Stomach smooth muscle (tissue), 2 donors: ENCODE measurements around the gene CSTB.

Source experiments
- H3K27ac ChIP-seq: one replicate; pipeline ENCODE4 v1.7.0; 2013; ENCODE audit warnings: mild to moderate bottlenecking, low read length, inconsistent platforms
- H3K27me3 ChIP-seq, 2 donors: one replicate each; pipeline ENCODE4 v1.7.0; 2013; ENCODE audit warnings: low read length in 2 of 2; ENCODE audit not compliant: insufficient read depth in 2 of 2, control insufficient read depth in 1 of 2
- H3K36me3 ChIP-seq, 2 donors: one replicate each; pipeline ENCODE4 v1.7.0; 2013; ENCODE audit warnings: low read length in 2 of 2; ENCODE audit not compliant: control insufficient read depth in 2 of 2, insufficient read depth in 2 of 2
- H3K4me1 ChIP-seq: one replicate; pipeline ENCODE4 v1.7.0; 2013; ENCODE audit warnings: low read length; ENCODE audit not compliant: control insufficient read depth, insufficient read depth
- H3K4me3 ChIP-seq, 2 donors: one replicate each; pipeline ENCODE4 v1.7.0; 2013; ENCODE audit warnings: low read length in 2 of 2
- H3K9ac ChIP-seq, 2 donors: one replicate each; pipeline ENCODE4 v1.7.0; 2013; ENCODE audit warnings: low read length in 2 of 2, mild to moderate bottlenecking in 1 of 2
- H3K9me3 ChIP-seq, 2 donors: one replicate each; pipeline ENCODE4 v1.7.0; 2013; ENCODE audit warnings: low read length in 2 of 2; ENCODE audit not compliant: control insufficient read depth in 2 of 2
- donor health status: healthy.
- donor health status: Pancreatic carcinoma.

CSTB gene

GRCh38 chr21:43734131-43734927, 41.8 kb downstream of the CSTB start:
- Histone ChIP-seq H3K4me3 (no peak overlapping the region), H3K9ac (no peak overlapping the region), H3K27me3 (no peaks in the 10 kb centered on the region), H3K9me3 (no peaks in the 10 kb centered on the region), H3K4me1 (peaks cover 7% of the 10 kb centered on the region), H3K36me3 (peaks cover 3 to 4% of the 10 kb centered on the region in 2 donors), H3K27ac (no peak overlapping the region)

DNA sequence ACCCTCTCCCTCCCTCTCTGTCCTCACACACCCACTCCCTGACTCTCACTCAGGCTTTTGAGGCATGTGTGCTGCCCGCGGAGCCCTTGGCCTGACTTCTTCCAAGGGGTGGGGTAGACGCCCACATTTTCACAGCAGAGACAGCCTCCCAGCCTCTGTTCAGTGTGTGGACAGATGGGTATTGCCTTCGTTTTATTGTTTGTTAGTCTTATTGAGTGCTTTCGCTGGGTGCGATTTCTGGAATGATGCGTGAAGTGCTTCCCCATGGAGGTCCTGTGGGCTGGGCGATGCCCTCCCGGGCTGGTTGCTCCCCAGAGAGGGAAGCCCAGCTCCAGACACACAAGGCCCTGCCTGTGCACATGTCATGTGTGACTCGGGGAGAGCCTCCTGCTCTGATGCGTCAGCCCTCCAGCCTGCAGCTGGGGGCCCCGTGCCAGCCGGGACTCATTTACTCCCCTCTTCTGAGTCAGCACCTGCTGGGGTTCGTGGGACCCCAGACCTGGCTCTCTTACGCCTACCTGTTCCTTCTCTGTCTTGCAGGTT, 42.5 kb downstream of the CSTB start:
- Histone ChIP-seq H3K36me3 (peaks cover 3 to 4% of the 10 kb centered on the region in 2 donors), H3K27me3 (no peaks in the 10 kb centered on the region), H3K4me3 (no peak overlapping the region), H3K27ac (no peak overlapping the region), H3K9ac (no peak overlapping the region), H3K4me1 (peaks cover 13% of the 10 kb centered on the region), H3K9me3 (no peaks in the 10 kb centered on the region)

DNA sequence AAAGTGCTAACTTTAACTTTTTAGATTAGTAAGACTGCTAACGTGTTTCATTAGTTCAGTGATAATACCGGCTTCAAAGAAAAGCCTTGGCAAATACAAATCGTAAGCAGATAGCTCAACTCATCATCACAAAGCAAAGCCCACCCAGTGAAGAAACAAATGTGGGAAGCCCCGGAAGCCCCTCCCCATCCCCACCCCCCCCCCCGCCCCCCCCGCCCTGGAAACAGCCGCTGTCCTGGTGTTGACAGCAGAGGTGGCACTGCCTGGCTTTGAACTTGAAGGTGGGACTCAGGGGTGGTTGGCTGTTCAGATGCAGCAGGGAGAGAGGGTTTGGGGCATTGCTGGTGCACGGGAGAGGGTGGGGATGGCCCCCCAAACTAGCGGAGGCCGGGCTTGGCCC, 43.0 kb downstream of the CSTB start:
- Histone ChIP-seq H3K4me1 (peaks cover 18% of the 10 kb centered on the region), H3K9ac (no peak overlapping the region), H3K4me3 (no peak overlapping the region), H3K27me3 (no peaks in the 10 kb centered on the region), H3K36me3 (peaks cover 3 to 4% of the 10 kb centered on the region in 2 donors), H3K27ac (no peak overlapping the region), H3K9me3 (no peaks in the 10 kb centered on the region)

GRCh38 chr21:43731891-43732711, 44.0 kb downstream of the CSTB start:
- no peak overlapping the region for H3K4me3 ChIP-seq

GRCh38 chr21:43731476-43731875, 44.6 kb downstream of the CSTB start:
- H3K27me3 ChIP-seq, result no peaks in the 10 kb centered on the region
- no peak overlapping the region for H3K27ac ChIP-seq
- no peak overlapping the region for H3K9ac ChIP-seq
- H3K4me1 ChIP-seq, result peaks cover 34% of the 10 kb centered on the region
- H3K4me3 ChIP-seq, result no peak overlapping the region
- peaks cover 0 to 2% of the 10 kb centered on the region in 2 donors for H3K36me3 ChIP-seq
- H3K9me3 ChIP-seq, result no peaks in the 10 kb centered on the region

More at GRCh38 chr21:43731891-43732711, 44.0 kb downstream of the CSTB start:
- Histone ChIP-seq H3K9me3 (no peaks in the 10 kb centered on the region), H3K36me3 (peaks cover 0 to 2% of the 10 kb centered on the region in 2 donors), H3K9ac (no peak overlapping the region), H3K4me1 (peaks cover 28% of the 10 kb centered on the region), H3K27ac (no peak overlapping the region), H3K27me3 (no peaks in the 10 kb centered on the region)

DNA sequence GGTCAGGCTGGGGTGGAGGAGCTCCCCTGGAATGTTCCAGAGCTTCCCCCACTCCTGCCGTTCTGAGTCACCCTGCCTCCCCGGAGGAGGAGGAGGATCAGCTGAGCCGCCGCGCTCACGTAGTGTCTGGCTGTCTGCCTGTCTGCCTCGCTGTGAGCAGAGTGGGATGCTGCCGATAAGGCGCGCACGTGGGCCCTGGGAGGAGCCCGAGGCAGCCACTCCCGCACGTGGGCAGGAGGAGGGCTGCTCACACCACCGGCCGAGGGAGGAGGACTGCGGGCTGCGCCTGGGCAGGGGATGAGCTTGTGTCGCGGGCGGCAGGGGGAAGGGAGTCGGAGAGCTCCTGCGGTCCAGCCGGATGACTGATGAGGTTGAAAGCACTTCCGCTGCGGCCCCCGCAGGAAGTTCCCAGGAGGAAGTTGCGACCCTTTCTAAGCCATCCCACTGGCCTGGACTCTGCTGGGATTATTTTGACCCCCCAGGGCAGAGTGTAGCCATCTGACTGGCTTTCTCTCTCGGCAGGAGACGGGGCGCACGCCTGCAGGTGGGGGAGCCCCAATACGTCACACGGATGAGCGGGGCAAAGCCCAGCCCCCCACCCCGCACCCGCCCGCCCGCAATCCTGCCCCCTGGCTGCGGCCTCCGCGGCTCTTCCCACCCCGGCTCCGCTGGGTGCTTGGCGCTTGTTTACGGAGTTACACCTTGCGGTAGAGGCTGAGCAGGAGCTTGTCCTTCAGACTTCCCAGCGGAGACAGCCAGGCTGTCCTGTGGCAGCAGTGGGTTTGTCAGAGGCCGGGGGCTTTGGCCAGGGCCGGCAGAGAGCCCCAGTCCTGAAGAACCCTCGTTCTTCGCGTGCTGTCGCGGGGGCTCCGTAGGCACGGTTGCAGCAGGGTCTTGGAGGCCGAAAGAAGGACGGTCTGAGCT, 47.4 kb downstream of the CSTB start:
- Histone ChIP-seq H3K4me1 (peaks cover 39% of the 10 kb centered on the region), H3K9ac (peak overlapping the region; percentile 64 to 73), H3K27ac (peak overlapping the region; percentile 92), H3K4me3 (peak overlapping the region; percentile 76), H3K36me3 (peaks cover 0 to 3% of the 10 kb centered on the region in 2 donors), H3K9me3 (no peaks in the 10 kb centered on the region), H3K27me3 (no peaks in the 10 kb centered on the region)

DNA sequence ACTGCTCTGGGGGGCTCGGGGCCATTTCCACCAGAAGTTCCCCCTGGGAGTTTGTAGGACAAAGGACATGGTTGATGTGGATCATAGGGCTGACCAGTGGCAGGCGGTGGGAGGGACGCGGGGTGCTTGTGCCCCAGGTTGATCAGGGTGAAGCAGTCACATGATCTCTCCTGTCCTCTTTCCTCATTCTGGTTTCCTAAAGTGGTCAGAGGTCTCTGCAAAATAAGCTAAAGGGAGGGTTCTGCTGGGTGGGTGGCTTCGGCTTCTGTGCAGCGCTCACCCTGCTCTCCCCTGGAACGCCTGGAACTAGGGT, 48.0 kb downstream of the CSTB start:
- peak overlapping the region; percentile 76 for H3K4me3 ChIP-seq
- H3K9ac ChIP-seq, result peak overlapping the region; percentile 62 to 73
- no peaks in the 10 kb centered on the region for H3K9me3 ChIP-seq
- H3K4me1 ChIP-seq, result peaks cover 35% of the 10 kb centered on the region
- no peaks in the 10 kb centered on the region for H3K27me3 ChIP-seq
- peak overlapping the region; percentile 92 for H3K27ac ChIP-seq
- H3K36me3 ChIP-seq, result peaks cover 0 to 3% of the 10 kb centered on the region in 2 donors

DNA sequence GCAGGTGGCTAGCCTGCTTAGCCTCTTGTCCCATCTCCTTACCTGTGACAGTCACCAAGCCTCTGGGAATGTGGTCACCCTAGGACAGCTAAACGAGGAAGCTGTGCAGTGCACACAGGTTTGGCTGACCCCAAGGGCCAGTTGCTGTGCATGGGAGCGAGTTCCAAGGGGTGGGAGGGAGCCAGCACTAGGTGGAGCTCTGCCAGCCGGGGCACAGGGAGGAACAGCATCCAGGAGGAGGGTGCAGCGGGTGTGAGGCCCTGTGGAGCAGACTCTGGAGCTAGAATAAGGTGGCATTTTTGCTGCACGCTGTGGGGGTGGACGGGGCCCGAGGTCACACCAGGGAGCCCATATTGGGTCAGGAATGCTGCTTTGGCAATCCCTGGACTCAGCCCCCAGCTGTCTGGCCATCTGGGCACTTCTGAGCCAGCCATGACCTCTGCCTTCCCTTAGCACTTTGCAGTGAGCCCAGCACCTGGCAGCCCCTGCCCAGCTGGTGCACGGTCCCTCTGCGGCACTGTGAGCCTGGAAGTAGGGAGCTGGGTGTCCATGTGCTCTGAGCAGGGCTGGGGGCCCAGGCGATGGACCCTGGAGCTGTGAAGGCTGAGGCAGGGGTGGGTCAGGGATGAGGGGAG, 48.5 kb downstream of the CSTB start:
- H3K4me3 ChIP-seq, result peak overlapping the region; percentile 76
- H3K9ac ChIP-seq, result peak overlapping the region; percentile 21 to 73
- H3K27ac ChIP-seq, result peak overlapping the region; percentile 92
- peaks cover 0 to 3% of the 10 kb centered on the region in 2 donors for H3K36me3 ChIP-seq
- H3K27me3 ChIP-seq, result no peaks in the 10 kb centered on the region
- no peaks in the 10 kb centered on the region for H3K9me3 ChIP-seq
- H3K4me1 ChIP-seq, result peaks cover 35% of the 10 kb centered on the region

DNA sequence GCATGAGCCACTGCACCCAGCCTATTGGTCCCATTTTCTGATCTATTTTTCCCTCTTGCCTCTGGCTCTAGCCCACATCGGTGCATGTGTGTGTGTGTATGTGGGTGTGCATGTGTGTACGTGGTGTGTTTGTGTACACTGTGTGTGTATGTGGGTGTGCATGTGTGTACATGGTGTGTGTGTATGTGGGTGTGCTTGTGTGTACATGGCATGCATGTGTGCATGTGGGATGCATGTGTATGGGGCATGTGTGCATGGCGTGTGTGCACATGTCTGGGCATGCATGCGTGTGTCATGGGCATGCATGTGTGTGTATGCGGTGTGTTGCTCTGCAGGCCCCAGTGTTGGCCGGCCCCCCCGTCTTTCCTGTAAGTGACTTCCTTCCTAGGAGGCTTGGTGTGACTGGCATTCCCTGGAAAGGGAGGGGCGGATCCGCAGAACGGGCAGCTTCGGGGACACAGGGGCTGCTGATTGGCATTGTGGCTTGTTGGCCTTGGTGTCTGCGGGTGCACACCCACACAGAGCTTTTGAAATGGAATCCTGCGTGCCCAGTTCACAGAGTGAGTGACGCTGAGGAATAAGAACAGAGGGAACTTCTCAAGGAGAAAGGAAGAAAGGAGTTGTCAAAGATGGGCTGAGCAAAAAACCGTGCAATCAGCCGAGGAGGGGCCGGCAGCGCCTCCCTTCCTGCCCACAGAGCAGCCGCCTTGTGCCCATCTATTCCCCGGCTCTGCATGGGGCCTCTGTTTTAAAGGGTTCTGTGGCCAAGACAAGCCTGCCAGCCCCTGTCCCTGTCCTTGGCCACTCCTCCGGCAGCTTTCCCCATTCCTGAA, 49.2 kb downstream of the CSTB start:
- Histone ChIP-seq H3K4me3 (peak overlapping the region in 1 of 2 donors; percentile 76), H3K27ac (peak overlapping the region; percentile 92), H3K27me3 (no peaks in the 10 kb centered on the region), H3K36me3 (peaks cover 0 to 2% of the 10 kb centered on the region in 2 donors), H3K9me3 (no peaks in the 10 kb centered on the region), H3K4me1 (peaks cover 39% of the 10 kb centered on the region), H3K9ac (no peak overlapping the region)
